ENCODE measurements around the gene CARD9.

Gene CARD9

GRCh38 chr9:136330406-136330990 lies 43.0 kb downstream of the CARD9 start:
- no peaks in the 10 kb centered on the region for H4K20me1 ChIP-seq (ENCODE audit: insufficient read depth, low read length)
- H3K4me2 ChIP-seq (ENCODE audit: low read length), result no peak overlapping the region
- H2AFZ ChIP-seq (ENCODE audit: low read length), result no peak overlapping the region
- H3K36me3 ChIP-seq (ENCODE audit: insufficient read depth, low read length), result no peaks in the 10 kb centered on the region
- H3K4me1 ChIP-seq (ENCODE audit: insufficient read depth, low read length, severe bottlenecking), result no peaks in the 10 kb centered on the region
- TF ChIP-seq CTCF (IDR thresholded peaks at IDR 0.05; ENCODE audit: low read length) (no peak), EZH2 (IDR thresholded peaks at IDR 0.05; ENCODE audit: borderline replicate concordance, low read length) (no peak)
- no peaks in the 10 kb centered on the region for H3K9me3 ChIP-seq (ENCODE audit: low read length)
- no peak overlapping the region for H3K4me3 ChIP-seq (ENCODE audit: low read depth, low read length, poor library complexity, severe bottlenecking)
- no peaks in the 10 kb centered on the region for H3K9me2 ChIP-seq (ENCODE audit: low read depth, low read length)
- H3K27ac ChIP-seq (ENCODE audit: low read depth, low read length, poor library complexity, severe bottlenecking), result no peak overlapping the region
- no peaks in the 10 kb centered on the region for H3K79me2 ChIP-seq (ENCODE audit: insufficient read depth, low read length)
- H3K27me3 ChIP-seq (ENCODE audit: insufficient read depth, low read length), result no peaks in the 10 kb centered on the region; the same call in 1 of the 2 replicates
- no peaks in the 10 kb centered on the region for H3F3A ChIP-seq (ENCODE audit: insufficient read depth, low read length)
- no peak overlapping the region for H3K9ac ChIP-seq (ENCODE audit: low read length)

- Histone ChIP-seq H3K4me1 (ENCODE audit: insufficient read depth, low read length, severe bottlenecking) (no peaks in the 10 kb centered on the region), H3K79me2 (ENCODE audit: insufficient read depth, low read length) (no peaks in the 10 kb centered on the region), H3K4me2 (ENCODE audit: low read length) (no peak overlapping the region), H4K20me1 (ENCODE audit: insufficient read depth, low read length) (no peaks in the 10 kb centered on the region), H3K27me3 (ENCODE audit: insufficient read depth, low read length) (no peaks in the 10 kb centered on the region; the same call in 1 of the 2 replicates), H2AFZ (ENCODE audit: low read length) (no peak overlapping the region), H3K9me3 (ENCODE audit: low read length) (no peaks in the 10 kb centered on the region), H3K27ac (ENCODE audit: low read depth, low read length, poor library complexity, severe bottlenecking) (no peak overlapping the region), H3K36me3 (ENCODE audit: insufficient read depth, low read length) (no peaks in the 10 kb centered on the region), H3K9ac (ENCODE audit: low read length) (no peak overlapping the region), H3K9me2 (ENCODE audit: low read depth, low read length) (no peaks in the 10 kb centered on the region), H3K4me3 (ENCODE audit: low read depth, low read length, poor library complexity, severe bottlenecking) (no peak overlapping the region), H3F3A (ENCODE audit: insufficient read depth, low read length) (no peaks in the 10 kb centered on the region)
- no peak for TF ChIP-seq CTCF (IDR thresholded peaks at IDR 0.05; ENCODE audit: low read length)
- no peak for TF ChIP-seq EZH2 (IDR thresholded peaks at IDR 0.05; ENCODE audit: borderline replicate concordance, low read length)
Observed at GRCh38 chr9:136329636-136330405, 43.6 kb downstream of the CARD9 start.

GRCh38 chr9:136329211-136329627 lies 44.2 kb downstream of the CARD9 start:
- Histone ChIP-seq H3K4me3 (ENCODE audit: low read depth, low read length, poor library complexity, severe bottlenecking) (no peak overlapping the region), H3K4me1 (ENCODE audit: insufficient read depth, low read length, severe bottlenecking) (no peaks in the 10 kb centered on the region), H4K20me1 (ENCODE audit: insufficient read depth, low read length) (no peaks in the 10 kb centered on the region), H3K9me2 (ENCODE audit: low read depth, low read length) (no peaks in the 10 kb centered on the region), H3K79me2 (ENCODE audit: insufficient read depth, low read length) (no peaks in the 10 kb centered on the region), H3K4me2 (ENCODE audit: low read length) (no peak overlapping the region), H3F3A (ENCODE audit: insufficient read depth, low read length) (no peaks in the 10 kb centered on the region), H3K9ac (ENCODE audit: low read length) (no peak overlapping the region), H3K27me3 (ENCODE audit: insufficient read depth, low read length) (no peaks in the 10 kb centered on the region; the same call in 1 of the 2 replicates), H3K9me3 (ENCODE audit: low read length) (no peaks in the 10 kb centered on the region), H2AFZ (ENCODE audit: low read length) (no peak overlapping the region), H3K27ac (ENCODE audit: low read depth, low read length, poor library complexity, severe bottlenecking) (no peak overlapping the region), H3K36me3 (ENCODE audit: insufficient read depth, low read length) (no peaks in the 10 kb centered on the region)
- TF ChIP-seq EZH2 (IDR thresholded peaks at IDR 0.05; ENCODE audit: borderline replicate concordance, low read length) (no peak), CTCF (IDR thresholded peaks at IDR 0.05; ENCODE audit: low read length) (no peak)

All from OCI-LY1 (cell line).